HFF-Myc (cell line): ENCODE measurements around the gene ETV4.

Source experiments
- DNase-seq: peaks from one replicate; pipeline ENCODE4 v3.0.0-alpha.2; 2011; ENCODE audit warnings: low read depth; ENCODE audit errors: extremely low read depth
- H3K4me3 ChIP-seq: replicated peaks from 2 replicates; pipeline ENCODE4 v1.5.1; 2011; ENCODE audit warnings: low read depth, mild to moderate bottlenecking, control low read depth, low read length
- CTCF ChIP-seq: IDR thresholded peaks from 2 replicates; pipeline ENCODE4 v1.5.1; 2012; ENCODE audit warnings: mild to moderate bottlenecking, low read depth, low read length, control low read depth; ENCODE audit errors: missing control alignments

ETV4 gene

GRCh38 chr17:43562679-43563599 is 16.8 kb upstream of the ETV4 start:
- DNase-seq = no peak
- TF ChIP-seq CTCF = no peak
- H3K4me3 ChIP-seq = no peak overlapping the region

GRCh38 chr17:43560461-43561427 is 14.6 kb upstream of the ETV4 start:
- no peak overlapping the region for H3K4me3 ChIP-seq
- no peak for TF ChIP-seq CTCF
- no peak for DNase-seq

- H3K4me3 ChIP-seq = no peak overlapping the region
- no peak for TF ChIP-seq CTCF
- DNase-seq = no peak
Observed at GRCh38 chr17:43559161-43559816, 13.1 kb upstream of the ETV4 start.

- no peak overlapping the region for H3K4me3 ChIP-seq
Observed at GRCh38 chr17:43558805-43559160, 12.6 kb upstream of the ETV4 start.

GRCh38 chr17:43556292-43556691 is 10.2 kb upstream of the ETV4 start:
- TF ChIP-seq CTCF = no peak
- no peak overlapping the region for H3K4me3 ChIP-seq
- DNase-seq = peak; percentile 96

More at GRCh38 chr17:43558805-43559160, 12.6 kb upstream of the ETV4 start:
- DNase-seq = no peak
- TF ChIP-seq CTCF = no peak

GRCh38 chr17:43554857-43555256 is 8.7 kb upstream of the ETV4 start:
- H3K4me3 ChIP-seq = no peak overlapping the region
- DNase-seq = no peak
- no peak for TF ChIP-seq CTCF
